NB4 (cell line): Measurements from ENCODE around the gene FUT7.

Experiments used
- DNase-seq: peaks from one replicate; pipeline ENCODE4 v3.0.0; 2010; ENCODE audit warnings: low read depth
- H3K4me3 ChIP-seq: one replicate; pipeline ENCODE4 v1.5.1; 2011; ENCODE audit warnings: mild to moderate bottlenecking, low read depth, low read length, moderate library complexity
- MYC ChIP-seq: IDR thresholded peaks from 2 replicates; pipeline ENCODE4 v1.6.1; 2011; ENCODE audit warnings: low read depth, low read length
- POLR2A ChIP-seq: IDR thresholded peaks from 2 replicates; pipeline ENCODE4 v1.6.1; 2011; ENCODE audit warnings: mild to moderate bottlenecking; ENCODE audit not compliant: insufficient read length; ENCODE audit errors: extremely low read depth
- TF ChIP-seq, protein P1 (sequence below): IDR thresholded peaks from 2 replicates; pipeline ENCODE4 v1.6.1; 2011; ENCODE audit warnings: low read depth, low read length
- TF ChIP-seq, protein P2 (sequence below): IDR thresholded peaks from one replicate; pipeline ENCODE4 v1.5.1; 2012; ENCODE audit warnings: low read depth, low read length

The FUT7 gene

DNA sequence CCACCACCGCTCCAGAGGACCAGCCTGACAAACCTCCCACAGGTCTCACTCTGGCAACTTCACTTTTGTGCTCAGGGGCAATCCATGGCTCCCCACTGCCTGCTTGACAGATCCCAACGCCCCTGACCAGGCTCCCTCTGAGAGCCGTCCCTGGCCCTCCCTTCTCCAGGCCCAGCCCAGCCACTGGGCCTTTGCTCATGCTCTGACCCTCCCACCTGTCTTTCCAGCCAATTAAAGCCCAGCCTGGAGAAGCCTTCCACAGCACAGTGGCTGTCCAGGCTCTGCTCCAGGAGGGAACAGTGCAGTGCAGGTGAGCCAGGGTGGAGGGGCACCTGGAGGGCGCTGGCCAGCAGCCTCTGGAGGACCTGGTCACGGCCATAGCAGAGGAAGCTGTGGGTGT, 18.7 kb upstream of the FUT7 start:
- H3K4me3 ChIP-seq = no peak overlapping the region
- TF ChIP-seq MYC = no peak

DNA sequence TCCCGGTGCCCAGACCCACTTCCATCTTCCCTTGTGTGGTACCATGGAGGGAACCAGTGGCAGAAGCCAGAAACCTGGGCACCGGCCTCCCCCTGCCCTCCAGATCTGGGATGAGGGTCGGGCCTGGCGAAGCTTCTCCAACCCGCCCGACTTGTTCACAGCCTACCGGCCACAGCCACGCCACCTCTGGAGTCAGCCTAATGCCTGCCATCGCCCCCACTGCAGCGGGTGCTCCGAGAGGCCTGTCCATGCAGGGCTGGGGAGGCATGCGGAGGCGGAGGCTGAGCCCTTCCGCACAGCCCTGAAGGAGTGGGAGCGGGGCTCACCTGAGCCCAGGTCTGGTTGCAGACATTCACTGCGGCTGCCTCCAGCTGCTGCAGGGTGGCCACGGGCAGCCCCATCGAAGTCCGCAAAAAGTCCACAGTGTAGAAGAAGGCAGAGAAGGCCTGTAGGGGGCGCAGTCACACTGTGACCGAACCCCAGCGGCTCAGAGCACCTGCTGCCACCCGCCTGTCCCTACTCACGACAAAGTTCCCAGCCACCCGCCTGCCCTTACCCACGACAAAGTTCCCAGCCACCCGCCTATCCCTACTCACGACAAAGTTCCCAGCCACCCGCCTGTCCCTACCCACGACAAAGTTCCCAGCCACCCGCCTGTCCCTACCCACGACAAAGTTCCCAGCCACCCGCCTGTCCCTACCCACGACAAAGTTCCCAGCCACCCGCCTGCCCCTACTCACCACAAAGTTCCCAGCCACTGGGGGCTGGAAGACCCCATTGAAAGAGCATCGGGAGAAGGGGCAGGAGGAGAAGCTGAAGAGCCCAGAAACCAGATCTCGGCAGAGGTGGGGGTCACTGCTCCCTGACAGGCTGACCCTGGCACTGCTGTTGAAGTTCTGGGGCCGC, 17.9 kb upstream of the FUT7 start:
- H3K4me3 ChIP-seq = no peak overlapping the region
- peak; percentile 74 for DNase-seq
- TF ChIP-seq, protein P1, sequence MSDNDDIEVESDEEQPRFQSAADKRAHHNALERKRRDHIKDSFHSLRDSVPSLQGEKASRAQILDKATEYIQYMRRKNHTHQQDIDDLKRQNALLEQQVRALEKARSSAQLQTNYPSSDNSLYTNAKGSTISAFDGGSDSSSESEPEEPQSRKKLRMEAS = no peak
- no peak for TF ChIP-seq MYC
- TF ChIP-seq, protein P2, sequence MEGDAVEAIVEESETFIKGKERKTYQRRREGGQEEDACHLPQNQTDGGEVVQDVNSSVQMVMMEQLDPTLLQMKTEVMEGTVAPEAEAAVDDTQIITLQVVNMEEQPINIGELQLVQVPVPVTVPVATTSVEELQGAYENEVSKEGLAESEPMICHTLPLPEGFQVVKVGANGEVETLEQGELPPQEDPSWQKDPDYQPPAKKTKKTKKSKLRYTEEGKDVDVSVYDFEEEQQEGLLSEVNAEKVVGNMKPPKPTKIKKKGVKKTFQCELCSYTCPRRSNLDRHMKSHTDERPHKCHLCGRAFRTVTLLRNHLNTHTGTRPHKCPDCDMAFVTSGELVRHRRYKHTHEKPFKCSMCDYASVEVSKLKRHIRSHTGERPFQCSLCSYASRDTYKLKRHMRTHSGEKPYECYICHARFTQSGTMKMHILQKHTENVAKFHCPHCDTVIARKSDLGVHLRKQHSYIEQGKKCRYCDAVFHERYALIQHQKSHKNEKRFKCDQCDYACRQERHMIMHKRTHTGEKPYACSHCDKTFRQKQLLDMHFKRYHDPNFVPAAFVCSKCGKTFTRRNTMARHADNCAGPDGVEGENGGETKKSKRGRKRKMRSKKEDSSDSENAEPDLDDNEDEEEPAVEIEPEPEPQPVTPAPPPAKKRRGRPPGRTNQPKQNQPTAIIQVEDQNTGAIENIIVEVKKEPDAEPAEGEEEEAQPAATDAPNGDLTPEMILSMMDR = peak; percentile 39

More for the DNA sequence above, 18.7 kb upstream of the FUT7 start:
- no peak for DNase-seq

DNA sequence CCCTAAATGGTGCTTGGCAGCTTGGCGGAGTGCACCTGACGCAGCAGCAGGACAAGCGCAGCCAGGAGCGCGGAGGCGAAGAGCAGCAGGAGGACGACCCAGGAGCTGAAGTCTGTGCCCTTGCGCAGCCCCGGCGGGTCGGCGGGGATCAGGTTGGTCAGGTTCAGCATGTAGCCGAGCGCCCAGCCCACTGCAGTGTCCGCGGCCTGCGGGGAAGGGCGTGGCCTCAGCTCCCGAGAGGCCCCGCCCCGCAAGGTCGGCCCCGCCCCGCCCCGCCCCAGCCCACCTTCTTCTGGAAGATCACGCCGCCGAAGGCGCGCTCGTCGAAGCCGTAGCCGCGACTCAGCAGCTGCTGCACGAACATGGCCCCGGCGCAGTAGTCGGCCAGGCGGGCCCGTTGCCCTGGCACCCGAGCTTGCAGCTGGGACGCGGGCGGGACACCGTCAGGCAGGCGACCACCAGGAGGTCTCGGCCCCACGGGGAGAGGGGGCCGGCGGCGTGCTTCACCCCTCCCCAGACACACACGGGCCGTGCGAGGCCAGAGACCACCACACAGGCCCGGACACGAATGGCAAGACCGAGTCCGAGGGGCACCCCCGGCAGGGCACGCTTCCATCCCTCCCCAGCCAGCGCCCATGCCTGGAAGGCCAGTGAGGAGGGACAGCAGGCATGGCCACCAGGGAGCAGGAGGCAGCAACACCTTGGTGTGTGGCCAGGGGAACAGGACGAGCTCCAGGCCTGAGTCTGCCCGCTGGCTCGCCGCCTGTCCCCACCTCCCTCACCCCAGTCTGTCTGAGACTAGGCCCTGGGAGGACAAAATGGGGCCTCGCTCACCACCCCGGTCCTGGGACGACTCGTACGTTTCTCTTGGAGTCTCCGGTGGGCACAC, 17.0 kb upstream of the FUT7 start:
- TF ChIP-seq, protein P2 = no peak
- no peak for TF ChIP-seq MYC
- TF ChIP-seq POLR2A = no peak
- TF ChIP-seq, protein P1 = no peak
- no peak for DNase-seq
- H3K4me3 ChIP-seq = no peak overlapping the region

DNA sequence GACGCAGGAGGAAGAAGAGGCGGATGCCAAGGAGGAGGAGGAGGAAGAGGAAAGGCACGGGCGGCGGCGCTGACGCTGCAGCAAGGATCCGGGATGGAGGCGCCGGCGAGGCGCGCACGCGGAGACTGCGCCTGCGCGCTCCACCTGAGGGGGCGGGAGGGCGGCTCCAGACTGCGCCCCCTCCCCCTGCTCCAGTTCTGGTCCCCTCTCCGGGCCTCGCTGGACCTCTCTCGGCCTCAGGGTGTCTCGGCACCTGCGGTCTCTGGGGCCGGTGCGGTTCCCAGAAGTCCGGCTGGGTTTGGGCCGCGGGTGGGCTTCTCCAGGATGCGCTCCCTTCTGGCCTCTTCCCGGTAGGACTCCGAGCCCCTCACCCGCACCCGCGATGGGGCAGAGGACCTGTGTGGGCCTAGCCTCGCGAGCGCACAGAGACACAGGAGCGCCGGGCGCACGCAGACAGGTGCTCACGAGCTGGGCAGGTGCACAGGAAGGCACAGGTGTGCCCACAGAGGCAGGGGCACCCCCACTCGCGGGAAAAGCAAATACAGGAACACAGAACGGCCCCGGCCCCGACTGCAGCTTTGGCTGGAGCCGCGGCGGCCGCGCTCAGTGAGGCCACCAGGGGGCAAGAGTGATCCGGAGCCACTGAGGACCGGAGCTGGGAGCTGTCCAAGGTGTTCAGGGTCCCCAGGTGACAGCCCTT, 14.3 kb upstream of the FUT7 start, which contains the start of gene NPDC1:
NPDC1 (minus strand) TSS at position 90 of the 700 bp plus-strand sequence. CDS start 188 bp downstream, outside the sequence.
- H3K4me3 ChIP-seq = no peak within 1 kb of the TSS
- peak; percentile 79 for DNase-seq
- TF ChIP-seq, protein P1 = no peak
- TF ChIP-seq, protein P2 = peak; percentile 79

DNA sequence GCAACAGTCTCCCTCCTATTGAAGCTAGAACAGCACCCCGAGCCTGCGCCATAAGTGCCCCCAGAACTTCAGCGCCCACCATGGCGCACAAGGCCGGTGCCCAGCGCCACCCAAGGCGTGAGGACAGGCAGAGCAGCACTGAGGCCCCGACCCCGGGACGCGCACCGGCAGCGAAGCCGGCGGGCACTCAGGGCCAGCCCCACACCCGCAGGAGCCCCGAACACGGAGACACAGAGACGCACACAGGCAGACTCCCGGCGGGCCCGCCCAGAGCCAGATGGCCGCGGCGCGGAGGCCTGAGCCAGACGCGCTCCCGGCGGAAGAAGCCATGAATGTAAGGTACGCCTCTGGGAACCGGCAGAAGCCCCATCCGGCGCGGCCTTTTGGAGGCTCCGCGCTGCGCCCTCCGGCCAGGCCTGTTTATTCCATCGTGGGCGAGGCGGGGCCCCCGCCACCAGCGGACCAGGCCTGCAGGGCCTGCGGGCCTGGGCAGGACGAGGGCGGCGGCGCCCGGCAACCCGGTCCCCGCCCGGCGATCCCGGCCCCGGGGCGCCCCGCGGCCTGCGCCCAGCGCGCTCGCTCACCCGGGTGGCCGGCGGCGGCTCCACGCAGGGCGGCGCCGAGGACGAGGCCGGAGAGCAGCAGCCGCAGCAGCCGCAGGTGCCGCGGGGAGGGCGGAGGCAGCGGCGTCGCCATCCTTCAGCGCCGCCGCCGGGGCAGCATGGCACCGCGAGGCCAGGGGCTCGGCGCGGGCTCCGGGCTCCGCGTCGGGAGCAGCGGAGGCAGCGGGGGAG, 13.6 kb upstream of the FUT7 start:
- no peak for DNase-seq
- TF ChIP-seq, protein P2 = no peak
- no peak for TF ChIP-seq MYC
- H3K4me3 ChIP-seq = no peak overlapping the region
